Heart left ventricle (tissue), 16 donors: ENCODE results near the gene HS3ST2. TPM values are rescaled to one million over a fixed set of nuclear protein-coding genes. Genes with fewer than 3 reads are reported as not detected.

Source experiments
- ATAC-seq, 4 donors: fragments of 200-7000 bp; cut with Tn5 transposase; one replicate each; pipeline ENCODE4 v1.9.1; 2020 to 2022; ENCODE audit warnings: moderate library complexity in 4 of 4, mild to moderate bottlenecking in 3 of 4, moderate number of reproducible peaks in 1 of 4
- DNase-seq, 5 donors: peaks; one replicate each; pipeline ENCODE4 v3.0.0-alpha.2; 2020
- H3K27ac ChIP-seq, 12 donors: fragments of 200-600 bp; sonication (generic) in 4 of 12; one replicate each; pipeline versions ENCODE4 v1.5.0 to v1.8.0; 2016 to 2022; ENCODE audit warnings: mild to moderate bottlenecking in 2 of 12
- H3K27me3 ChIP-seq, 9 donors: fragments of 200-600 bp; sonication (generic) in 2 of 9; one replicate each; pipeline versions ENCODE4 v1.5.1 to v1.8.0; 2016 to 2022; ENCODE audit warnings: mild to moderate bottlenecking in 3 of 9
- H3K36me3 ChIP-seq, 9 donors: fragments of 200-600 bp; sonication (generic) in 2 of 9; one replicate each; pipeline versions ENCODE4 v1.5.0 to v1.8.0; 2018 to 2022; ENCODE audit warnings: mild to moderate bottlenecking in 2 of 9
- H3K4me1 ChIP-seq, 12 donors: fragments of 200-600 bp; sonication (generic) in 4 of 12; one replicate each; pipeline versions ENCODE4 v1.5.0 to v1.8.0; 2016 to 2022; ENCODE audit warnings: mild to moderate bottlenecking in 3 of 12
- H3K4me3 ChIP-seq, 12 donors: fragments of 200-600 bp; sonication (generic) in 4 of 12; one replicate each; pipeline versions ENCODE4 v1.5.0 to v1.8.0; 2017 to 2022; ENCODE audit warnings: mild to moderate bottlenecking in 9 of 12, moderate library complexity in 4 of 12
- H3K9me3 ChIP-seq, 12 donors: fragments of 200-600 bp; sonication (generic) in 4 of 12; one replicate each; pipeline versions ENCODE4 v1.5.0 to v1.8.0; 2016 to 2022; ENCODE audit warnings: mild to moderate bottlenecking in 1 of 12
- POLR2A ChIP-seq, 2 donors: fragments of 450-650 bp; IDR thresholded peaks; one replicate each; pipeline ENCODE4 v1.6.1; 2017; ENCODE audit warnings: antibody characterized with exemption in 2 of 2, mild to moderate bottlenecking in 2 of 2, moderate library complexity in 2 of 2
- WGBS, 4 donors: extraction: QIAGEN DNeasy Blood & Tissue Kit in 2 of 4; methylation state at CpG; one replicate each; pipeline versions ENCODE4 v1.1.5 to v1.1.7; 2013 to 2018; 5-methylcytosine and 5-hydroxymethylcytosine counted together
- intact Hi-C, 10 donors: fragments of 100-400 bp; cut with DNase I; formaldehyde crosslinking; loops; one replicate each; pipeline versions ENCODE4 v1.11.1 to v1.14.2; 2022
- polyA plus RNA-seq, 2 donors: library from polyadenylated mRNA; stranded (reverse); fragments of 200-250 nt; gene quantifications; one replicate each; pipeline ENCODE4 v1.2.3, GENCODE V29; 2013
- total RNA-seq, 9 donors: library from RNA; depleted of rRNA in 2 of 9; stranded (reverse); fragments of >200 nt in 2 of 9; fragmentation: NEBNext Ultra II Directional in 3 of 9; extraction: Animal tissue kit (Norgen Biotek cat#: 25700) in 3 of 9; gene quantifications; one replicate each; pipeline versions ENCODE4 v1.1.0 to v1.2.4, GENCODE V29; 2016 to 2023
- TF ChIP-seq, protein P1 (sequence below), 12 donors: fragments of 200-600 bp; sonication (generic) in 4 of 12; IDR thresholded peaks; one replicate each; pipeline versions ENCODE4 v1.5.0 to v1.8.0; 2018 to 2022; ENCODE audit warnings: antibody characterized with exemption in 12 of 12, mild to moderate bottlenecking in 5 of 12
- donor health status: ischemic (EF 13 %, LVEDD 7.1; RV severe dilation, severe dysfunction).
- donor health status: healthy with polysubstance abuse.
- donor health status: DM: no; HTN: yes; CAD: no.
- donor health status: DM: no; HTN: no; CAD: no.
- donor health status: ischemic (EF 25% LVEDD 6.9; RV normal size, moderate dysfunction).
- donor health status: ischemic (EF 25% LVEDD 5.7; RV mildly dilated, moderate dysfunction).
- donor health status: healthy.
- donor health status: DM: yes; HTN: yes; CAD: no.
- donor health status: ischemic (EF 35%, LVEDD 5.7; RV mildly dilated, moderate dysfunction).
- donor health status: nonischemic (EF 11% LVEDD 7.7; RV severe dilation, severe dysfunction).
- donor health status: DM: yes; HTN: yes; CAD: no.
- donor health status: PGD.
- donor health status: ischemic (EF 29% LVEDD 5.4; RV normal size, mild dysfunction).
- donor health status: nonischemic (EF 23%, LVEDD 6.1; RV moderate dilation, normal function).

The HS3ST2 gene
- total and polyA plus RNA-seq, 11 donors, result 0.08 to 4.3 (median 0.20) TPM

DNA sequence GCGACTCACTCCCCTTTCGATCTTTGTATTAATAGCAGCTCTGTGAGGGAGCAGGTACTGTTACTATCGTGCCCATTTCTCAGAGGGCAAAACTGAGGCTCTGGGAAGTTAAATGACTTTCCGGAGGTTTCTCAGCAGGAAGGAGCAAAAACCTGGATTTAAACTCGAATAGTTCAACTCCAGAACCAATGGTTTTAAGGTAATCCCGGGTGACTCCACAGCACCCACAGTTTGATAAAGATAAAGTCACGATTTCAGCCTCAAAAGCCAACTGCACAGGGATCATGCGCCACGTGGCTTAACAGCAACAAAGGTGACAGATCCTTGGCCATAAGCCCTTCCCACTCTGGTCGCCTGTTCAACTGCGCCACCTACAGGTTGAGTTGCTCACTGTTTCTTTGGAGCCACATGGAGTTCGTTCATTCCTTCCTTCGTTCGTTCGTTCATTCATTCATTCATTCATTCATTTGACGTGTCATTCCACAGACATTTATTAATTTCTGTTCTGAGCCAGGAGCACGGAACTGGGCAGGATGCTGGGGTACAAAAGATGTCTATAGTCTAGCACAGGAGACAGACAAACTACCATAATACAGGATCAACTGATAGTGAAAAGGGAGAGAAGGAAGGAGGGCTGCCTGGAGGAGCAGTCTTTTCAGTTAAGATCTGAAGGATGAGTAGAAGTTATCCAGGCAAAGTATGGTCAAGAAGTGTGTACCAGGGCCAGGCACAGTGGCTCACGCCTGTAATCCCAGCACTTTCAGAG, 134.8 kb downstream of the HS3ST2 start:
- intact Hi-C loops, result loop anchor here in 7 of 10 donors (1.0 to 10.0 kb wide), 8 partner anchors 46 to 274 kb away; no protein-coding TSS in a partner anchor
- no peak for TF ChIP-seq POLR2A (IDR thresholded peaks at IDR 0.05)
- TF ChIP-seq, protein P1, sequence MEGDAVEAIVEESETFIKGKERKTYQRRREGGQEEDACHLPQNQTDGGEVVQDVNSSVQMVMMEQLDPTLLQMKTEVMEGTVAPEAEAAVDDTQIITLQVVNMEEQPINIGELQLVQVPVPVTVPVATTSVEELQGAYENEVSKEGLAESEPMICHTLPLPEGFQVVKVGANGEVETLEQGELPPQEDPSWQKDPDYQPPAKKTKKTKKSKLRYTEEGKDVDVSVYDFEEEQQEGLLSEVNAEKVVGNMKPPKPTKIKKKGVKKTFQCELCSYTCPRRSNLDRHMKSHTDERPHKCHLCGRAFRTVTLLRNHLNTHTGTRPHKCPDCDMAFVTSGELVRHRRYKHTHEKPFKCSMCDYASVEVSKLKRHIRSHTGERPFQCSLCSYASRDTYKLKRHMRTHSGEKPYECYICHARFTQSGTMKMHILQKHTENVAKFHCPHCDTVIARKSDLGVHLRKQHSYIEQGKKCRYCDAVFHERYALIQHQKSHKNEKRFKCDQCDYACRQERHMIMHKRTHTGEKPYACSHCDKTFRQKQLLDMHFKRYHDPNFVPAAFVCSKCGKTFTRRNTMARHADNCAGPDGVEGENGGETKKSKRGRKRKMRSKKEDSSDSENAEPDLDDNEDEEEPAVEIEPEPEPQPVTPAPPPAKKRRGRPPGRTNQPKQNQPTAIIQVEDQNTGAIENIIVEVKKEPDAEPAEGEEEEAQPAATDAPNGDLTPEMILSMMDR (IDR thresholded peaks at IDR 0.05), result peak; percentile 60 to 87 (median 74)
- Histone ChIP-seq H3K27ac (no peak overlapping the region), H3K9me3 (no peaks in the 10 kb centered on the region), H3K36me3 (no peaks in the 10 kb centered on the region), H3K27me3 (peaks cover 0 to 35% (median 16%) of the 10 kb centered on the region in 9 donors), H3K4me1 (peaks cover 0 to 13% (median 9%) of the 10 kb centered on the region in 12 donors), H3K4me3 (peak overlapping the region in 9 of 12 donors; percentile 9 to 41 (median 23))
- WGBS, 4 donors, result 12 to 26% (median 14%) methylated on average over 16 to 18 of the region's 18 CpGs
- ATAC-seq (peak; percentile 71 to 84 (median 78)), DNase-seq (peak in 4 of 5 donors; percentile 41 to 62 (median 56))

DNA sequence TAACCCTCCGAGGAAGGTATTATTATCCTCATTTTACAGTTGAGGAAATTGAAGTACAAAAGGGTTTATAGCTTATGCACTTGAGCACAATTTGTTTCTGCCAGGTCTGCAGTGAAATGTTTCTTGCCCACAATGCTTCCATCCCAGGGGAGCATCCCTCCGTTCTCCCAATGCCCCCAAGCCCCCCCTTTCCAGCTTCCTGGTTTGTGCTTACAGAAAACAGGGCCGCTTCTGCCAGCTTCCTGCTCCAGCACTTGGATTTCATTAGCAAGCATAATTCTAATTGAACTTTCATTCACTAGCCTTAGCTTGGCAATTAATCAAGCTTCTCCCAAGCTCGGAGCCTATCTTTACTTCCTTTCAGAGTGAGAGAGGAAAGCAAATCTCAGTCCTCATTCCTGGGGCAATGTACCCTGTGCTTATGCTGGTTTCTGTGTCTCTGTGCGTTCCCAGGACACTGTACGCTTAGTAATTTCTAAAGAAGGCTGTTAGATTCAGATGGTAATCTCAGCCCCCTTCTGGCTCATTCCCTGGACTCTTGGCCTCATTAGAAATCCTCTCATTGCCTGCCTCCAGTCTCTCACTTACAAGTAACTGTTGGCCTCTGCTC, 141.6 kb downstream of the HS3ST2 start:
- DNase-seq (no peak), ATAC-seq (no peak)
- intact Hi-C loops, result loop anchor here in 1 of 10 donors (10.0 kb wide), 1 partner anchor 61 kb away; no protein-coding TSS in a partner anchor
- Histone ChIP-seq H3K4me3 (no peak overlapping the region), H3K9me3 (peaks cover 0 to 4% (median 0%) of the 10 kb centered on the region in 12 donors), H3K27ac (peak overlapping the region in 2 of 12 donors; percentile 4 to 6), H3K4me1 (peaks cover 0 to 9% (median 0%) of the 10 kb centered on the region in 12 donors), H3K27me3 (peaks cover 0 to 7% (median 0%) of the 10 kb centered on the region in 9 donors), H3K36me3 (no peaks in the 10 kb centered on the region)
- WGBS, 4 donors, result 23 to 44% (median 34%) methylated on average over 6 of the region's 6 CpGs
- TF ChIP-seq, protein P1 (IDR thresholded peaks at IDR 0.05), result no peak
- TF ChIP-seq POLR2A (IDR thresholded peaks at IDR 0.05), result no peak

DNA sequence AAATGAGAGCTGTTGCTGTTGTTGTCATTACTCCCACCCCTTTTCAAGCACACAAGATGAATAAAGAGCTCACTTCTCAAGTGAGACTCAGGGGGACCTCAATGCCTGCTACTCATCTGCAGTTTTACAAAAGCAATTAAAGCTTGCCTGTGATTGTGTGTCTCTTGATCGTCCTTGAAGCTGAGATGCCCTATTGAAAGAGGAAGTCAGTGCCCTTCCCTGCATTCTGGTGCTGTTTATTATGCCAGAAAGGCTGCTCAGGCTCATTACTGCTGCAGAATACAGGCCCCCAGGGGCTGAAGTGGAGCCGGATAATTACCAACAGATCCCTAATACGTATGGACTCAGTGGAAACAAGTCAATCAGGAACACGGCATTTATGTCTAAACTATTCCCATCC, 147.2 kb downstream of the HS3ST2 start:
- DNase-seq, result no peak
- Histone ChIP-seq H3K27ac (no peak overlapping the region), H3K4me3 (no peak overlapping the region), H3K27me3 (peaks cover 0 to 7% (median 0%) of the 10 kb centered on the region in 9 donors), H3K4me1 (no peaks in the 10 kb centered on the region), H3K9me3 (peaks cover 0 to 12% (median 0%) of the 10 kb centered on the region in 12 donors), H3K36me3 (no peaks in the 10 kb centered on the region)
- no peak for TF ChIP-seq POLR2A (IDR thresholded peaks at IDR 0.05)
- TF ChIP-seq, protein P1 (IDR thresholded peaks at IDR 0.05), result no peak
- 42 to 83% (median 51%) methylated on average over 3 to 4 of the region's 4 CpGs for WGBS, 4 donors
- intact Hi-C loops, result loop anchor here in 2 of 10 donors (10.0 kb wide), 2 partner anchors 46 to 1376 kb away; no protein-coding TSS in a partner anchor
- ATAC-seq, result no peak

DNA sequence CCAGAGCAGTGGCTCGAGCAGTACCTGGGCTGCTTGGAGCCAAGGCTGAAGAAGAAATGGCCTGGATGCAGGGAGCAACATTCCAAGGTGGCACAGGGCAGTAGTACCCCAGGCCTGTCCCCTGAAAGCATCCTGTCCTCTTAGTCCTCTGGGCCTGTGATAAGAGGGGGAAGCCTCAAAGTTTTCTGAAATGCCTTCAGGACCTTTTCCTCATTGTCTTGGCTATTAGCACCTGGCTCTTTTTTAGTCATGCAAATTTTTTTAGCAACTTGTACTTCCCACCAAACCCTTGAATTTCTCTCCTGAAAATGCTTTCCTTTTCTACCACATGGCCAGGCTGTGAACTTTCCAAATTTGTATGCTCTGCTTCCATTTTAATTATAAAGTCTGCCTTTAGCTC, 148.9 kb downstream of the HS3ST2 start:
- Histone ChIP-seq H3K4me1 (no peaks in the 10 kb centered on the region), H3K4me3 (no peak overlapping the region), H3K9me3 (peaks cover 0 to 12% (median 0%) of the 10 kb centered on the region in 12 donors), H3K27ac (no peak overlapping the region), H3K27me3 (peaks cover 0 to 7% (median 0%) of the 10 kb centered on the region in 9 donors), H3K36me3 (no peaks in the 10 kb centered on the region)
- DNase-seq (no peak), ATAC-seq (no peak)
- no peak for TF ChIP-seq POLR2A (IDR thresholded peaks at IDR 0.05)
- TF ChIP-seq, protein P1 (IDR thresholded peaks at IDR 0.05), result no peak
- WGBS, 4 donors, result 25 to 54% (median 41%) methylated on average over 1 of the region's 1 CpG; no CpG with 5 or more reads in 1 of the 4 donors
- intact Hi-C loops, result loop anchor here in 2 of 10 donors (10.0 kb wide), 2 partner anchors 48 to 1378 kb away; no protein-coding TSS in a partner anchor
